PC-9 (cell line): ENCODE measurements around the gene ITGAV.

Source experiments
- CTCF ChIP-seq: fragments of 200-600 bp; sonication (generic); conservative IDR thresholded peaks from 2 replicates; pipeline ENCODE4 v1.6.1; 2017; ENCODE audit warnings: mixed run types, antibody characterized with exemption, mild to moderate bottlenecking, moderate library complexity
- EZH2 ChIP-seq: fragments of 200-600 bp; sonication (generic); IDR thresholded peaks from 2 replicates; pipeline ENCODE4 v1.8.0; 2017; ENCODE audit warnings: antibody characterized with exemption, low read depth

GRCh38 chr2:186624276-186624675 lies 34.4 kb downstream of the ITGAV start:
- no peak for TF ChIP-seq CTCF
- no peak for TF ChIP-seq EZH2
